ENCODE data around the gene EYA2. TPM values are rescaled to one million over a fixed set of nuclear protein-coding genes. Genes with fewer than 3 reads are reported as not detected.

The EYA2 gene
- total RNA-seq, 1 donor from 2014 or later, result 9.0 TPM

DNA sequence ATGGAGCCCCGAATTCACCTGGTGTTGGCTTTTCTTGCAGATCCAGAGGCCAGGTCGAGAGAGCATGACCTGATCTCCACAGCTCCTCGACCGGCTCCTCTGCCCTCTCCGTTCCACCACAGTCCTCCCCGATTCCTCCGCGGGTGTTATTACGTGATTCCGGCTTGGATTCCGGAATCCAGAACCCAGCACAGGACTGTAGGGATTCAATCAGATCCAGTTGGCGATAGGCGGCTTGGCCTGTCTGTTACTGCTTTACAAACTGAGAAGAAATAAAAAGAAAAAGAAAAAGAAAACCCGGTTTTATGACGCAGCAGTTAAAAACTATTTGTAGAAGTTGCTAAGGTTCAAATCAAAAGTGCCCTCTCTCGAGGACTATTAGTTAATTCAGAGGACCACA lies 222.7 kb downstream of the EYA2 start:
- peak overlapping the region; percentile 61 for H3K27ac Mint-ChIP-seq
- no peak for DNase-seq (ENCODE audit: low spot score in 2 of 2, unreplicated experiment in 2 of 2)
- peaks cover 14% of the 10 kb centered on the region for H3K4me1 Mint-ChIP-seq
- no peak overlapping the region for H3K4me3 Mint-ChIP-seq
- no peaks in the 10 kb centered on the region for H3K27me3 Mint-ChIP-seq (ENCODE audit: low read depth)
- H3K9me3 Mint-ChIP-seq, result peaks cover 8% of the 10 kb centered on the region
- peaks cover 2% of the 10 kb centered on the region for H3K36me3 Mint-ChIP-seq
- TF ChIP-seq, protein P1, sequence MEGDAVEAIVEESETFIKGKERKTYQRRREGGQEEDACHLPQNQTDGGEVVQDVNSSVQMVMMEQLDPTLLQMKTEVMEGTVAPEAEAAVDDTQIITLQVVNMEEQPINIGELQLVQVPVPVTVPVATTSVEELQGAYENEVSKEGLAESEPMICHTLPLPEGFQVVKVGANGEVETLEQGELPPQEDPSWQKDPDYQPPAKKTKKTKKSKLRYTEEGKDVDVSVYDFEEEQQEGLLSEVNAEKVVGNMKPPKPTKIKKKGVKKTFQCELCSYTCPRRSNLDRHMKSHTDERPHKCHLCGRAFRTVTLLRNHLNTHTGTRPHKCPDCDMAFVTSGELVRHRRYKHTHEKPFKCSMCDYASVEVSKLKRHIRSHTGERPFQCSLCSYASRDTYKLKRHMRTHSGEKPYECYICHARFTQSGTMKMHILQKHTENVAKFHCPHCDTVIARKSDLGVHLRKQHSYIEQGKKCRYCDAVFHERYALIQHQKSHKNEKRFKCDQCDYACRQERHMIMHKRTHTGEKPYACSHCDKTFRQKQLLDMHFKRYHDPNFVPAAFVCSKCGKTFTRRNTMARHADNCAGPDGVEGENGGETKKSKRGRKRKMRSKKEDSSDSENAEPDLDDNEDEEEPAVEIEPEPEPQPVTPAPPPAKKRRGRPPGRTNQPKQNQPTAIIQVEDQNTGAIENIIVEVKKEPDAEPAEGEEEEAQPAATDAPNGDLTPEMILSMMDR (IDR thresholded peaks at IDR 0.05; ENCODE audit: unreplicated experiment), result no peak

DNA sequence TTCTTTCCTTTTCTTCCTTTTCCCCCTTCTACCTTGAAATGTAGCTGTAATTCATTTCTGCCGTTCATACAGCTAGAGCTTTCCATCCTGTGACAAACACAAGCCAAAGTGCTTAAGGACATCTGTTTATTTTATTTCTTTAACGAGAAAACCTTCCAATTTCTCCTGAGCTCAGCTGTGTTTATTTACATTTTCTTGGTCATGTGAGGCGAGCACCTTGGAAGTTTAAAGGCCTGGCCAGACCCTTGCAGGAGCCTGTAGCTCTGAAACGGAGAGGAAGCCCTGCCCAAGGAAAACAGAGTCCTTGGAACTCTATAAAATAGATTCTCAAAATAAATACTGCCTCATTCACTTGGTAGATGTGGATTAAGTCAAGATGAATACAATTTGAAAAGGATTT lies 223.1 kb downstream of the EYA2 start:
- TF ChIP-seq, protein P1 (IDR thresholded peaks at IDR 0.05; ENCODE audit: unreplicated experiment), result no peak
- no peaks in the 10 kb centered on the region for H3K27me3 Mint-ChIP-seq (ENCODE audit: low read depth)
- H3K36me3 Mint-ChIP-seq, result peaks cover 2% of the 10 kb centered on the region
- no peak overlapping the region for H3K4me3 Mint-ChIP-seq
- H3K4me1 Mint-ChIP-seq, result peaks cover 14% of the 10 kb centered on the region
- peaks cover 8% of the 10 kb centered on the region for H3K9me3 Mint-ChIP-seq
- peak overlapping the region; percentile 61 for H3K27ac Mint-ChIP-seq
- DNase-seq (ENCODE audit: low spot score in 2 of 2, unreplicated experiment in 2 of 2), result no peak

DNA sequence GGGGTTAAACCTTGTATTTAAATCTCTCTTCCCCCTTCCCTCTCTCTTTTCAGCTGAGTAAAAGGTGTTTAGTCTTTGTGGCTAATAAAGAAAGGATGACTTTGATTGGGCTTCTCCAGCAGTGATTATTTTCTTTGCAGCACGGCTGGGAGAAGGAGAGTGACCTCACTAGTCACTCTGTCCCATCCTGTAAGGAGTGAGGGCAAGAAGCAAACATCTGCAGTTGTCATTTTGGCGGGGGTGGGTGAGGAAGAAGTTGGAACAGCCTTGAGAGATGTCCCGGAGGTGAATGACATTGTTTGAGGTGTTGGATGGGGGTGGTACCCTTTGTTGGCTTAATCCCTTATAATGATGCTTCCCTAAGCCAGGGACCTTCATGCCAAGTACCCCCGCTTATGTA lies 223.6 kb downstream of the EYA2 start:
- no peak overlapping the region for H3K4me3 Mint-ChIP-seq
- peaks cover 14% of the 10 kb centered on the region for H3K4me1 Mint-ChIP-seq

DNA sequence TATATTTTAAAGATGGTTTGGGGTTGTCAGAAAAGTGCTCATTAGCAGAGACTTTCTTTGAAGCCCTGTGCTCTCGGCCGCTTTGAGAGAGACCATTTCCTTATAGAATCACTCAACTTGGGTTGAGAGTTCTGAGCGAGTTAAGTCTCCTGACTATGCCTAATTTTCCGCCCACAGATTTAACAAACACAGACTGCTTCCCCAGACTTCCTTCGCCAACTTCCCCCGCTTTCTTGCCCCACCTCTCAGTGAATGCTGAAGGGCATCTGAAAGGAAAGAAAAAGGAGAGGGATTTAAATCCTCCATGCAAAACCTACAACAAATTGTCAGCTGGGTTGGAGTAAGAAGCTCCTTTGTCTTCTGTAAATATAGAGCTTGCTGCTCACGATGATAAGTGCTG lies 224.0 kb downstream of the EYA2 start:
- TF ChIP-seq, protein P1 (IDR thresholded peaks at IDR 0.05; ENCODE audit: unreplicated experiment), result no peak
- peak overlapping the region; percentile 20 for H3K27ac Mint-ChIP-seq
- H3K9me3 Mint-ChIP-seq, result peaks cover 8% of the 10 kb centered on the region
- no peak for DNase-seq (ENCODE audit: low spot score in 2 of 2, unreplicated experiment in 2 of 2)
- no peaks in the 10 kb centered on the region for H3K27me3 Mint-ChIP-seq (ENCODE audit: low read depth)
- H3K36me3 Mint-ChIP-seq, result peaks cover 2% of the 10 kb centered on the region
- no peak overlapping the region for H3K4me3 Mint-ChIP-seq
- peaks cover 14% of the 10 kb centered on the region for H3K4me1 Mint-ChIP-seq

More for the DNA sequence above, 223.6 kb downstream of the EYA2 start:
- Mint-ChIP-seq H3K27me3 (ENCODE audit: low read depth) (no peaks in the 10 kb centered on the region), H3K36me3 (peaks cover 2% of the 10 kb centered on the region), H3K9me3 (peaks cover 8% of the 10 kb centered on the region), H3K27ac (peak overlapping the region; percentile 70)
- no peak for DNase-seq (ENCODE audit: low spot score in 2 of 2, unreplicated experiment in 2 of 2)
- TF ChIP-seq, protein P1 (IDR thresholded peaks at IDR 0.05; ENCODE audit: unreplicated experiment), result no peak

DNA sequence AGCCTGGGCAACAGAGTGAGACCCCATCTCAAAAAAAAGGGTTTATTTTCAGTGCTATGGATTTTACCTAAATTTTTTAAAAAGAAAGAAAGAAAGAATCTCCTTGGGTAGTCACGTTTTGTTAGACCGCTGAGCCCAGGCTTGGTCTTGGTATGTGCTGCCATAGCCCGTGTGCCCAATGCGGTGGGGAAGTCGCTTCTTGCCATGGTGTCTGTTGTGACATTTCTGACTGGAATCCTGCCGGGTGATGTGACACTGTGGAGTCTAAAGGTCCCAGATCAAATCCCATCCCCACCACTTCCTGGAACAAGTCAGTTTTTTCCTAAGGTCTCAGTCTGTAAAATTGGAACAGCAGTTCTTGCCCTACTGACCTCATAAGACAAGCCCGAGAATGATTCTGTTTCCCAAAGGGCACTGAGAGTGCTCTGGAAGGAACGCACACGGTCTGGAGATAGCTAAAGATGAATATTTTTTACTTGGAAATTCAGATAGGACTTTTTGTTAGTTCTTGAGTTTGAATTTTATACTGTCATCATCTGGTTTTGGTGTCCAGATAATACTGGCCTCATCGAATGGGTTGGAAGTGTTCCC lies 225.8 kb downstream of the EYA2 start:
- TF ChIP-seq, protein P1 (IDR thresholded peaks at IDR 0.05; ENCODE audit: unreplicated experiment), result no peak
- Mint-ChIP-seq H3K36me3 (peaks cover 2% of the 10 kb centered on the region), H3K27ac (no peak overlapping the region), H3K9me3 (peaks cover 4% of the 10 kb centered on the region), H3K27me3 (ENCODE audit: low read depth) (no peaks in the 10 kb centered on the region), H3K4me3 (no peak overlapping the region), H3K4me1 (peaks cover 18% of the 10 kb centered on the region)
- DNase-seq (ENCODE audit: low spot score in 2 of 2, unreplicated experiment in 2 of 2), result no peak

DNA sequence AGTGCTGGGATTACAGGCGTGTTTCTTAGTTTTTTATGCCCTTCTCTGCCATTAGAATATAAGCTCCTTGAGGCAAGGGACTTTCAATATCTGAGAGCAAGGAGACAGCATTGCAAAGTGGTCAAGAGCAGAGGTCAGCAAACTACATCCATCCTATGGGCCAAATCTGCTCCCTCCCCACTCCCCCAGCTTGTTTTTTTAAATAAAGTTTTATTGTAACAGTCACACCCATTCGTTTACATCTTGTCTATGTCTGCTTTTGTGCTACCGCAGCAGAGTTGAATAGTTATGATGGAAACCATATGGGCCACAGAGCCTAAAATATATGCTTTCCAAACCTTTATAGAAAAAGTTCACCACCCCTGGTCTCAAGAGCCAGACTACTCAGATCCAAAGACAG lies 227.9 kb downstream of the EYA2 start:
- peaks cover 36% of the 10 kb centered on the region for H3K4me1 Mint-ChIP-seq
- no peak for DNase-seq (ENCODE audit: low spot score in 2 of 2, unreplicated experiment in 2 of 2)
- no peak overlapping the region for H3K27ac Mint-ChIP-seq
- H3K36me3 Mint-ChIP-seq, result no peaks in the 10 kb centered on the region
- H3K27me3 Mint-ChIP-seq (ENCODE audit: low read depth), result no peaks in the 10 kb centered on the region
- H3K4me3 Mint-ChIP-seq, result no peak overlapping the region
- TF ChIP-seq, protein P1 (IDR thresholded peaks at IDR 0.05; ENCODE audit: unreplicated experiment), result no peak
- H3K9me3 Mint-ChIP-seq, result no peaks in the 10 kb centered on the region
